Measurements from ENCODE around the gene CLPSL1.

Gene CLPSL1

DNA sequence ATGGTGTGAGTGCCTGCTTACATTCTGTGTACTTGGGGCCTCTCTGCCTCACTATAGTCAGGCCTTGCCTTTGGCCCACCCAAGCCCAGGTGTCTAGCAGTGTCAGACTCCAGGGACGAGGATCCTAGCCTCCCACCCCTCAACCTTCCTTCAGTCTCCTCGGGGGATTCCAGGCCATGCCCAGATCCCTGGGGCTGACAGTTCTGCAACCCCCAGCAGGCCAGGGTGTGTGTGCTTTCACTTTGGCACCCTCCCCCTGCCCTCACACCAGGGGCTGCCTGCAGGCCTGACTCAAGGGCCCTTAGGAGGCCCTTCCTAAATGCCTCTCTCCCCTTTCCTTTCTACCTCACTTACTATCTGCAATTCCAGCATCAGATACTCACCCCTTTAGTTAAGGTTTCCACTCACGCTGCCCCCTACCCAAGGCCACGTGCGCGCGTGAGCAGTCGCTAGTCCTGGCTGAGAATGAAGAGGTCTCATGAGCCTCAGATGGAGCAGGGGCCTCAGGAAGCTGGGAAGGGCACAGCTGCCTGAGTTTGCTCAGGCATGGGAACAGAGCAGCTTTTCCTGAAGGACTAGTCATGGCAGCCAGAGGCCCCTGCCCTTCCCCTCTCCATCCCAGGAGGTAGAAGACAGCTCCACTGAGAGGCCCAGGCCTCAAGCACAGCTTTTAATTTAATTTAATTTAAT, 17.2 kb downstream of the CLPSL1 start:
- DNase-seq, result no peak

DNA sequence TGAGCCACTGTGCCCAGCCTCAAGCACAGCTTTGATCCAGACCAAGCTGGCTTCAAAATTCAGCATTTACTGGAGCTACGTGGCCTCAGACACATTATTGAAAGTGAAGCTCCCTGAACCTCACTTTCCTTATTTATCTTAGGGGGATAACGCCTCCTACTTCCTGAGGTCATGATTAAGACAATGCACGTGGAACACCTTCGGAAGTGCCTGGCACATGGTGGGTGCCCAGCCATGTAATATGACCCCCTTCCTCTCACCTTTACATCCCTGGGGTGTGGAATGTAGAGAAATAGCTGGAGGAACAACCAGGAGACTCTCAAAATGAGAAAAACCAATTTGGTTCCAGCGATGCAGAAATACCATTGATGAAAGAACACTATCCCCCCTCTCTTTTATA, 17.9 kb downstream of the CLPSL1 start:
- DNase-seq, result no peak

DNA sequence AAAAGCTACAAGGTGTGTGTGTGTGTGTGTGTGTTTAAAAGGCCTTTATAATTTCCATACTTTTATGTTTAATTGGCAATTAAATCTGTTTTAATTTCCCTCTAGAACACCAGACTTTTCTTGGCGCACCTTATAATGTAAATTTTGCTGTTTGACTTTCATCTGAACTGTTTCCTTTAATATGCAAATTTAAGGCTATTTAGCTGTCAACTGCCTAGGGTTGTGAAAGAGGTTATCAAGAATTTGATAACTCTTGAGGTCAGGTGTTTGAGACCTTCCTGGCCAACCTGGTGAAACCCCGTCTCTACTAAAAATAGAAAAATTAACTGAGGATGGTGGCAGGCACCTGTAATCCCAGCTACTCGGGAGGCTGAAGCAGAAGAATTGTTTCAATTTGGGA, 20.3 kb downstream of the CLPSL1 start:
- no peak for DNase-seq

DNA sequence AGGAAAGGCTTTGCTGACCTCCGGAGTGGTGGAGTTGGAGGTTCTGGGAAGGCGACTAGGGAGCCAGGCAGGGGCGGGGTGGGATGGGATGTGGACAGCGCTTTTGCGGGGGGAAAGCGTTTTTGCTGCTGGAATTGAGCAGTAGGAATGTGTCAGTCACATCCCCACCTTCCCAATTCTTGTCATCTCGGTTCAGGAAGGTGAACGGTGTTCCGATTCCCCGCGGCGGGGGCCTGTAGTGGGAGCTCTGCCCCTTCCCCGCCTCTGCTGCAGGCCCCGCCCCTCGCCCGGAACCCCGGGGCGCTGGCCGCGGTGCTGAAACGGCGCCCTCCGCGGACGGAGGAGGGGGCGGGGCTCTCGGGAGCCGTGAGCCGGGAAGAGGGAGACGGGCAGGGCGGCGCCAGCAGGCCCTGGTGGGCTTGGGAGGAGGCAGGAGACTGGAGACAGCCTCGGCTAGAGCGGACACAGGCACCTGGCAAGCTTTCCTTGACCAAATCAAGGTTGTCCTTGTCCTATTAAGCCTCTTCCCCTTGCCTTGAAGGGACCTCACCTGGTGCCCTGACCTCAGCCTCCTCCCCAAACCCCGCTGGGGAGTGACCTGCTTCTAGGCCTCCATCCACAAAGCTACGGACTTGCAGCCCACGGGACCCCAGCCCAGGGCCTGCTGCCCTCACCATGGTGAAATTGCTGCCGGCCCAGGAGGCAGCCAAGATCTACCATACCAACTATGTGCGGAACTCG, 24.3 kb downstream of the CLPSL1 start, which contains the start of gene LHFPL5:
Gene LHFPL5 (plus strand): TSS at position 357 of the 741 bp plus-strand sequence. CDS start 319 bp downstream, at position 676.
- DNase-seq, result peak; percentile 44

DNA sequence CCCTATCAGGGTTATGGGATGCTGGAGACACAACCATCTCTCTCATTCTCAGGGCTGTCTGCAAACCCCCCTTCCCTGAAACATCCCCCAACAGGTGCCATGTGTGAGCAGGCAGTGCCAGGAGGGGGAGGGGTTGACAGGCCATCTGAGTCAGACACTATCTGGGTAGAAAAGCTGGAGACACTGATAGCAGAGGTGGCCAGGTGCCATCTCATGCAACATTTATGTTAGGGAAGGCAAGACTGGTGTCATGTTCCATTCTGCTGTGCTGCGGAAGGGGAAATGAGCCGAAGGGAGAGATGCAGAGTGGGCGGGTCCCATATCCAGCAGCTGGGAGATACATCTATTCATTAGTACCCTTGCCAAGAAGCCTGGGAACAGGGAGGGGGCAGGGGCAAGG, 27.9 kb downstream of the CLPSL1 start:
- no peak for DNase-seq

DNA sequence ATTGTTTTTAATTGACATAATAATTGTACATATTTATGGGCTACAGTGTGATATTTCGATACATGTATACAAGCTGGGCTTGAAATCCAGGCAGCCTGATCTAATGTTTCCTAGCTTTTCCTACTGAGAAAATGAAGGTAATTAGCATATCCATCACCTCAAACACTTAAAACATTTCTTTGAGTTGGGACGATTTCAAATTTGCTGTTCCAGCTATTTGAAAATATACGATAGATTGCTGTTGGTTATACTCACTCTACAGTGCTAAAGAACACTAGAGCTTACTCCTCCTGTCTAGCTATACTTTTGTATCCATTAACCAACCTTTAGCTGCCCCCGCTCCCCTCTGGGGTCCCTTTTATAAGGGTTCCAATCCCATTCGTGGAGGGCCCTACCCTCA, 29.0 kb downstream of the CLPSL1 start:
- no peak for DNase-seq

DNA sequence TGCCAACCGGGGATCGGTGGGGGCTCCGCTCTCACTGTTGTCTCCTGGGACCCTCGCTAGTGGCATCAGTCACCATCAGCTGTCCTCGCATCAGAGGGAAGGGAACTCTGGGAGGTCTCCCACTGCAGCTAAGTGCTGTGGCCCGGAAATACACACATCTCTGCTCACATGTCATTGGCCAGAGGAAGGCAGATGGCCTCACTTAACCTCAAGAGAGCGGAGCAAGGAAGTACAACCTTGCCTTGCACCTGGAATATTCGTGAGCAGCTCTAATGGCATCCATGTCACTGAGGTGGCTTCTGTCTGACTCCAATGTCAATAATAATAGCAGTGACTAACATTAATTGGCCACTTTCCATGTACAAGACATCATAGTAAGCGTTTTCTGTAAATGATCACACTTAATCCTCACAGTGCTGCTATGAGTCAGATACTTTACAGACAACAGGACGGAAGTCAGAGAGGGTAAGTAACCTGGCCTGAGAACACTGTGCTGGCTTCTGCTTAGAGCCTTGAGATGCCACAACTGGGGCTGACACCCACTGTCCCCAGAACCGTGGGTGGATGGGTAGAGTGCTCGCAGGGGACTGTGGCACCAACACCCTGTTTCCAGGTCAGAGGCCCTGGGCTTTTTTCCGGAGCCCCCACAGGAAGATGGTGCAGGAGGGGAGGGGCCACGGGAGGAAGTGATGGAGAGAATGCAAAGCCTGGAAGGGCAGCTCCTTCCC, 30.3 kb downstream of the CLPSL1 start:
- no peak for DNase-seq

DNA sequence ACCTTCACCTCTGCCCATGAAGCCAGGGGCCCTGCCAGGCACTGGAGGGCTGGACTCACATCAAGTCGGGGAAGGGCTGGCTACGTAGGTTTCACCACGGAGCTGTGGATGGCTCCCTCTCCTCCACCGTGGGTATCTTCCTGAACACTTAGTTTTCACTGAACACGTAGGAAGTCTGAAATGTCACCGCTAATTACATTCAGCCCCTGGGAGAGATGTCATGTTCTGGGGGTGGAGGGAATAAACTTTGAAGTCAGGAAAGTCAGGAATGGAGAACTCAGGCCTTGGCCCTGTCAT, 30.8 kb downstream of the CLPSL1 start:
- no peak for DNase-seq

DNA sequence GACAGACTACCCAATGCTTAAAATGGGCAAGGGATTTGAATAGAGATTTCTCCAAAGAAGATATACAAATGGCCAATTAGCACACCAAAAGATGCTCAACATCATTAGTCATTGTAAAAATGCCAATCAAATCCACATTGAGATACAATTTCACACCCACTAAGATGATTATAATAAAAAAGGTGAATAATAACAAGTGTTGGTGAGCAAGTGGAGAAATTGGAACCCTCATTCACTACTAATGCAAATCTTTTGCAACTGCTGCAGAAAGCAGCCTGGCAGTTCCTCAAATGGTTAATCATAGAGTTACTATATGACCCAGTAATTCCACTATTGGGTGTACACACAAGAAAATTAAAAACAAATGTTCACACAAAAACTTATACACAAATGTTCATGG, 36.7 kb downstream of the CLPSL1 start:
- no peak for DNase-seq

DNA sequence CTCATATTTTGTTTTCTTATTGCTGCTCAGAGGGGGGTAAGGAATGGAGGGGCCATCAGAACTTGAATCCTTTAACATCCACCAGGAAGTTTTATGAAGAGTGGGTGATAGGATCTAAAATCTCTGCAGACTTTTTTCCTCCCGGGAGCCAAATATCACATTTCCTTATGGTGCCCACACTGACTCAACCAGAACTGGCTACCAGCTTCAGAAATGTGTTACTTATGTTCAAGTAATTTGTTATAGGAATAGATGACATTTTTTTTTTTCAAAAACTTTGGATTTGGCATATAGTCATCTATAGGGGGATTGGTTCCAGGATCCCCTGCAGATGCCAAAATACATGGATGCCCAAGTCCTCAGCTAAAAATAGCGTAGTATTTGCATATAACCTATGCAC, 42.8 kb downstream of the CLPSL1 start:
- no peak for DNase-seq

DNA sequence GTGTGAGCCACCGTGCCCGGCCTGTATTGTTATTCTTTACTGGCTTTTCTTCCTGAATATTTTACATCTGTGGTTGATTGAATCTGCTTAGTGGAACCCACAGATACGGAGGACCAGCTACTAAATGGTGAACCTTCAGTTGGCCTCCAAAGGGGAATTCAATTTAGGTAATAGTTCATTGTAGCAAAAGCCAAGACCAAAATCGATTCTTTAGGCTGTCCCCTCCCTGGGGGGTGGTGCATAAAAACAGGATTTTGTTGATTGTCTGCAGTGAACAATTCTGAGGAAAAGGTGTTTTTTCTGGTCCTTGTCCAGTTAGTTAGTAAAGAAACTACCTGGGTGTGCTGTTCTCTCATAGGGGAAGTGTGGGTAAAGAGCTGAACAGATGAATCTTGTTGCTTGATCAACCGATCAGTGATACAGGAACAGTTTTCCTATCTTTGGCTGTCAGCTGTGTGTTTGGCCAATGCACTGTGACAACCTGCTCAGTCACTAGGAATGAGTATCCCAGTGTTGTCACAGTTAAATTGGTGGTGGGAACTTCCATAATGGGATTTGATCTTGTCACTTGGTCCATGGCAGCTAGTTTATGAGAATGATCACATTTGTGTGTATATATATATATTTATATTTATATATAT, 43.9 kb downstream of the CLPSL1 start:
- no peak for DNase-seq

DNA sequence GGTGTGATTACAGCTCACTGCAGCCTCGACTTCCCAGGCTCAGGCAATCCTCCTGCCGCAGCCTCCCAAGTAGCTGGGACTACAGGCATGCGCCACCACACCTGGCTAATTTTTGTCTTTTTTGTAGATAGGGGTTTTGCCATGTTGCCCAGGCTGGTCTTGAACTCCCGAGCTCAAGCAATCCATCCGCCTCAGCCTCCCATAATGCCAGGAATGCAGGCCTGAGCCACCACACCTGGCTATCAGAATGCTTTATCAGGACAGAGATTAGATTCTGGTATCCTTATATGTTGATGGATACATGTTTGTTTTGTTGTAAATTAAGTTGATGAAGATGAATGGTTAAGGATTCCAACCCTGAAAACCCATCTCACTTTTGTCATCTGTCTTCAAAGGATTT, 48.5 kb downstream of the CLPSL1 start:
- DNase-seq, result no peak

DNA sequence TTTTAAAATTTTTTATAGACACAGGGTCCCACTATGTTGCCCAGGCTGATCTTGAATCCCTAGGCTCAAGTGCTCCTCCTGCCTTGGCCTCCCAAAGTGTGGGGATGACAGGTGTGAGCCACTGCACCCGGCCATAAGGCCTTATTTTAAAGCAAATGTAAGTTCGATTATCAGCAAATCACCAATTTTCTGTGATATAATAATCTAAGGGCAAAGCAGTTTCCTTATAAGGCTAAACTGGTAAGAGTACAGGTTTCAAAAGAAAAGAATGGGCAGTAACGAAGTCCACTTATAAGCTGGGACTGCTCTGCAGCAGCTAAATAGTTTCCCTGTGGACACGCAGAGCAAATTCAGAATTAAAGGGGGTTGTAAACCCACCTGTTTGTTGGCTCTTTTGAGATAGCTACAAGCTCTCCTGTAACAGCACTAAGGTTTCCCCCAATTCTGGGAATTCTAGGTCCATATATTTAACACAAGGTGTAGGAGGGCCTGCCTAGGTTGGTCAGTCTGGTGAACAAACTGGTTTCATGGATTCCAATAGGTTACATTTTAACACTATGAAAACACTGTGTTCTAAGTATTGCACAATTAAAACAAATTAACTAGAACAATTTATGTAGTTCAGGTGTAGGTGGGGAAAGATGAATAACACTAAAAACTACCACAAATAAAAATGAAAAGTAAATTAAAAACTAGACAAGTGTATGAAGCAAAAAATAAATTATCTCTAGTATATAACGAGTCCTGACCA, 50.6 kb downstream of the CLPSL1 start:
- DNase-seq, result no peak

DNA sequence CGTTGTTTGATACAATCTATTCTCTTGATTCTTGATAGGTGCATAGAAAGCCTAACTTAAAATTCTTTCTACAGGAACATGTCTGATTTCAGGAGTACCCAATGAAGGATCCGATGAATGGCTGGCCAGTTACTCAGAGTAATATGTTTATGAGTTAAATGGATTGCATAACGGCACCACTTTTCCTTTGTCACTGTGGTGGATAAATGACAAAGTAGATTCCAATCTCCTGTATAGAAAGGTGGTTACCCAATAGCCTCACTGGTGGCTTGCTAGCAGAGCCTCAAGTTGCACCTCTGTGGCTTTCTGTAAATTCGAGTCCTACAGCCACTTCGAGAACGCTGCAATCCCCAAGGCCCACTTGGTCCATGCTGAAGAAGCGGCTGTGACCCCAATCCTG, 52.7 kb downstream of the CLPSL1 start:
- no peak for DNase-seq
